Endodermal cell (in vitro differentiated cells): ENCODE data around the gene SLC41A2. TPM values are rescaled to one million over a fixed set of nuclear protein-coding genes. Genes with fewer than 3 reads are reported as not detected.

ENCODE experiments used
- DNase-seq: peaks from one replicate; pipeline ENCODE4 v3.0.0-alpha.2; 2017
- H3K27ac ChIP-seq: 2 replicates; pipeline ENCODE4 v1.5.1; 2013; ENCODE audit warnings: mild to moderate bottlenecking, low read depth, low read length, moderate library complexity
- H3K27me3 ChIP-seq: 2 replicates; pipeline ENCODE4 v1.6.1; 2013; ENCODE audit warnings: mild to moderate bottlenecking, low read length, moderate library complexity; ENCODE audit not compliant: insufficient read depth, control insufficient read depth, poor library complexity, severe bottlenecking
- H3K36me3 ChIP-seq: 2 replicates; pipeline ENCODE4 v1.7.0; 2013; ENCODE audit warnings: mild to moderate bottlenecking, low read length, moderate library complexity; ENCODE audit not compliant: control insufficient read depth, insufficient read depth
- H3K4me1 ChIP-seq: one replicate; pipeline ENCODE4 v1.7.0; 2013; ENCODE audit warnings: low read length; ENCODE audit not compliant: control insufficient read depth, insufficient read depth
- H3K4me3 ChIP-seq: 2 replicates; pipeline ENCODE4 v1.5.1; 2013; ENCODE audit warnings: mild to moderate bottlenecking, low read length, moderate library complexity
- H3K9ac ChIP-seq: 2 replicates; pipeline ENCODE4 v1.6.1; 2013; ENCODE audit warnings: mild to moderate bottlenecking, low read length, moderate library complexity; ENCODE audit not compliant: poor library complexity, severe bottlenecking; ENCODE audit errors: extremely low read depth
- H3K9me3 ChIP-seq: 2 replicates; pipeline ENCODE4 v1.6.1; 2013; ENCODE audit warnings: mild to moderate bottlenecking, low read length, moderate library complexity; ENCODE audit not compliant: control insufficient read depth
- H3K27ac Mint-ChIP-seq: 2 replicates; pipeline ENCODE4 v1.8.0; 2020; ENCODE audit warnings: mixed read lengths
- H3K27me3 Mint-ChIP-seq: 2 replicates; pipeline ENCODE4 v1.8.0; 2021; ENCODE audit warnings: mild to moderate bottlenecking, mixed read lengths; ENCODE audit not compliant: insufficient read depth
- H3K36me3 Mint-ChIP-seq: 2 replicates; pipeline ENCODE4 v1.8.0; 2020; ENCODE audit warnings: low read depth, mixed read lengths
- H3K4me1 Mint-ChIP-seq: 2 replicates; pipeline ENCODE4 v1.8.0; 2020; ENCODE audit warnings: mixed read lengths
- H3K4me3 Mint-ChIP-seq: 2 replicates; pipeline ENCODE4 v1.8.0; 2020; ENCODE audit warnings: mild to moderate bottlenecking, moderate library complexity, mixed read lengths
- H3K9me3 Mint-ChIP-seq: 2 replicates; pipeline ENCODE4 v1.8.0; 2020; ENCODE audit warnings: mild to moderate bottlenecking, mixed read lengths
- CTCF ChIP-seq: fragments of 200-600 bp; sonication (generic); conservative IDR thresholded peaks from 2 replicates; pipeline ENCODE4 v1.5.0; 2021; ENCODE audit warnings: antibody characterized with exemption, mild to moderate bottlenecking
- whole genome bisulfite sequencing, 2 experiments: methylation state at CpG; one replicate each; pipeline versions ENCODE4 v1.1.5 to v1.1.7; 2013; ENCODE audit warnings: missing lambda C conversion rate in 2 of 2, mixed read lengths in 1 of 2; ENCODE audit not compliant: insufficient coverage in 1 of 2, insufficient read length in 1 of 2; 5-methylcytosine and 5-hydroxymethylcytosine counted together
- total RNA-seq, 2 donors: library from RNA; stranded (reverse); fragmentation: NEBNext Ultra II Directional in 1 of 2; extraction: Animal tissue kit (Norgen Biotek cat#: 25700) in 1 of 2; gene quantifications; 2 replicates in 1 of 2; 3 replicates in 1 of 2; pipeline ENCODE4 v1.2.1, GENCODE V29; 2021

The SLC41A2 gene
- total RNA-seq, 2 donors from 2014 or later = 1.9 to 2.3 TPM

DNA sequence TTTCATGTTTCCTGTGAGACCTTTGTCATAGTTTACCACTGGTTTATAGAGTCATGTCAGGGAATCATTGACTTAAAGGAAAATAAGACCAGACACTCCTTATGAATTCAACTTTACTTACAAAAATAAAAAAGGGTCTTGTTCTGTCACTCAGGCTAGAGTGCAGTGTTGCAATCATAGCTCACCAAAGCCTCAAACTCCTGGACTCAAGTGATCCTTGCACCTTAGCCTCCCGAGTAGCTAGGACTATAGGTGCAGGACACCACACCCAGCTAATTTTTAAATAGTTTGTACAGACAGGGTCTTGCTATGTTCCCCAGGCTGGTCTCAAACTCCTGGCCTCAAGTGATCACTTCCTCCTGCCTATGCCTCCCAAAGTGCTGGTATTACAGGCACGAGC, 19.0 kb downstream of the SLC41A2 start:
- 92 to 95% methylated on average over 1 to 2 of the region's 2 CpGs for WGBS, 2 experiments
- DNase-seq = no peak
- Mint-ChIP-seq H3K9me3 (peaks cover 12% of the 10 kb centered on the region), H3K4me3 (no peak overlapping the region), H3K27ac (no peak overlapping the region), H3K27me3 (peaks cover 2% of the 10 kb centered on the region), H3K36me3 (no peaks in the 10 kb centered on the region), H3K4me1 (no peaks in the 10 kb centered on the region)
- H3K4me3 ChIP-seq = no peak overlapping the region
- H3K36me3 ChIP-seq = no peaks in the 10 kb centered on the region
- no peak overlapping the region for H3K27ac ChIP-seq
- H3K9me3 ChIP-seq = no peaks in the 10 kb centered on the region
- no peak overlapping the region for H3K9ac ChIP-seq
- TF ChIP-seq CTCF = no peak
- no peaks in the 10 kb centered on the region for H3K4me1 ChIP-seq
- no peaks in the 10 kb centered on the region for H3K27me3 ChIP-seq

DNA sequence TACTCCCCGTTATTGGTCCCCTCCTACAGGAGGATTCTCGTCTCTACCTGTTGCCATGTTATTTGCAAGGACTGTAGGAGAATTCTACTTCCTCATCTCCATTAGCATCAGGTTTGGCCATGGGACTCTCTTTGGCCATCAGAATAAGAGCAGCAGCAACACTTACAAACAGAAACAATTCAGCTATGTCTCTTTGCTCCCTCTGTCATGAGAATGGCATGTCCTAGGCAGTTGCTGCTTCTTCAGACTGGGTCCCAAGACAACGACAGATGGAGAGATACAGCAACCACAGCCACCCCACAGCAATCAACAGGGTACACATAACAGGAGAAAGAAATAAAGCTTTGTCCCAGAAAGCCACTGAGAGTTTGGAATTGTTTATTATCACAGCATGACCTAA, 19.7 kb downstream of the SLC41A2 start:
- 54 to 100% methylated on average over 1 to 3 of the region's 3 CpGs for WGBS, 2 experiments

GRCh38 chr12:104935886-104936285, 22.2 kb downstream of the SLC41A2 start:
- 75 to 93% methylated on average over 2 of the region's 2 CpGs for WGBS, 2 experiments
- no peak overlapping the region for H3K9ac ChIP-seq
- no peaks in the 10 kb centered on the region for H3K9me3 ChIP-seq
- H3K27me3 ChIP-seq = no peaks in the 10 kb centered on the region
- H3K4me3 ChIP-seq = no peak overlapping the region
- H3K27ac Mint-ChIP-seq = no peak overlapping the region
- H3K36me3 ChIP-seq = no peaks in the 10 kb centered on the region
- H3K4me1 ChIP-seq = no peaks in the 10 kb centered on the region
- H3K36me3 Mint-ChIP-seq = no peaks in the 10 kb centered on the region
- DNase-seq = no peak
- no peak overlapping the region for H3K27ac ChIP-seq
- peaks cover 2% of the 10 kb centered on the region for H3K27me3 Mint-ChIP-seq
- no peak overlapping the region for H3K4me3 Mint-ChIP-seq
- H3K9me3 Mint-ChIP-seq = no peaks in the 10 kb centered on the region
- TF ChIP-seq CTCF = no peak
- peaks cover 9% of the 10 kb centered on the region for H3K4me1 Mint-ChIP-seq

More for the DNA sequence above, 19.7 kb downstream of the SLC41A2 start:
- TF ChIP-seq CTCF = no peak
- Histone ChIP-seq H3K36me3 (no peaks in the 10 kb centered on the region), H3K4me1 (no peaks in the 10 kb centered on the region), H3K27ac (no peak overlapping the region), H3K27me3 (no peaks in the 10 kb centered on the region), H3K9ac (no peak overlapping the region), H3K9me3 (no peaks in the 10 kb centered on the region), H3K4me3 (no peak overlapping the region)
- Mint-ChIP-seq H3K4me1 (no peaks in the 10 kb centered on the region), H3K27ac (no peak overlapping the region), H3K27me3 (peaks cover 2% of the 10 kb centered on the region), H3K9me3 (peaks cover 5% of the 10 kb centered on the region), H3K4me3 (no peak overlapping the region), H3K36me3 (no peaks in the 10 kb centered on the region)
- DNase-seq = no peak
